NCI-H748 (cell line): ENCODE results near the gene CAPSL.
"Not testable (repeated sequence)": the region's sequence is repeated elsewhere in the genome, so short reads cannot be mapped to it uniquely, and the experiment has no call there.

Source experiments
- DNase-seq: peaks from one replicate; lab custom pipeline; 2025; ENCODE audit not compliant: unreplicated experiment; lab: John Stamatoyannopoulos, UW

CAPSL gene

GRCh38 chr5:35938568-35939227 lies at the start of gene CAPSL:
CAPSL (minus strand) TSS chr5:35938622; CDS start chr5:35921120, 17,502 bp downstream.
- peak; percentile 81 for DNase-seq

DNA sequence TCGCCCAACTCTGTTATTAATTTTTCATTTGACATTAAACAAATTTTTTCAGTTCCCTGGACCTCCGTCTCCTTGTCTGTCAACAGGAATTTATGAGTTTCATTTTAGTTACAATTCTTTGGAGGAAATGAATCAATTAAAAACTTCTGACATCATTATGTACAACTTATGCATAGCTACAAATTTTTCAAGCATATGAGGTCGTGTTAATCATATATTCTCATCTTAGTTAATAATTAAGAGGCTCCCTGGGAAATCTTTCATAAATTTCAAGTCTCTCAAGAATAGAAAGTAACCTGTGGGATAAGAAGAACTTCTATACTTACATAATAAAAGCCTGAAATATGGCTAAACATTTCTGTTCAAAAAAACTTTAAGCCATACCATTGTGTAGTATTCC lies 49.4 kb upstream of the CAPSL start:
- no peak for DNase-seq

DNA sequence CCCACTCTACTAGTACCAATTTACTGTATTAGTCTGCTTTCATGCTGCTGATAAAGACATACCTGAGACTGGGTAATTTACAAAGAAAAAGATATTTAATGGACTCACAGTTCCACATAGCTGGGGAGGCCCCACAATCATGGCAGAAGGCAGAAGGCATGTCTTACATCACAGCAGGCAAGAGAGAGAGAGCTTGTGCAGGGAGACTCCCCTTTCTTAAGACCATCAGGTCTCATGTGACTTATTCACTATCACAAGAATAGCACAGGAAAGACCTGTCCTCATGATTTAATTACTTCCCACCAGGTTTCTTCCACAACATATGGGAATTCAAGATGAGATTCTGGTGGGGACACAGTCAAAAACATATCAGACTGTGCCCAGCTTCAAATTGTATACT lies 41.3 kb upstream of the CAPSL start:
- no peak for DNase-seq

GRCh38 chr5:35976859-35977258 lies 38.4 kb upstream of the CAPSL start:
- not testable (repeated sequence) for DNase-seq

DNA sequence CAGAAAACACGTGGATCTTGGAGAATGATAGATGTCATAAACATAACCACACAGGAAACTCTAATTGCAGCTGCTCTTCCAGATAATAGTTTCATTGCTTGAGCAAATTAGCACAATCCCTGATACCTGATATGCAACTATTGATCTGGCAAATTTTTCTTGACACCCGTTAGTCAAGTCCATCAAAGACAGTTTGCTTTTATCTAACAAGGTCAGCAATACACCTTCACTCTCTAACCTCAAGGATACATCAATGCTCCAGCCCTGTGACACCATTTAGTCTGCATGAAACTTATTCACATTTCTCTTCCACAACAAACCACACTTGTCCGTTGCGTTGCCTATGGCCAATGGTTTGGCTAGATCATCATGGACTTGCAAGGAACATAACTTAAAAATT lies 36.1 kb upstream of the CAPSL start:
- DNase-seq = no peak

- no peak for DNase-seq
Measured at GRCh38 chr5:35971878-35972210, 33.4 kb upstream of the CAPSL start.

GRCh38 chr5:35971186-35971877 lies 32.9 kb upstream of the CAPSL start:
- DNase-seq = no peak

- peak; percentile 61 for DNase-seq
Measured at GRCh38 chr5:35963381-35963843, 25.0 kb upstream of the CAPSL start.

DNA sequence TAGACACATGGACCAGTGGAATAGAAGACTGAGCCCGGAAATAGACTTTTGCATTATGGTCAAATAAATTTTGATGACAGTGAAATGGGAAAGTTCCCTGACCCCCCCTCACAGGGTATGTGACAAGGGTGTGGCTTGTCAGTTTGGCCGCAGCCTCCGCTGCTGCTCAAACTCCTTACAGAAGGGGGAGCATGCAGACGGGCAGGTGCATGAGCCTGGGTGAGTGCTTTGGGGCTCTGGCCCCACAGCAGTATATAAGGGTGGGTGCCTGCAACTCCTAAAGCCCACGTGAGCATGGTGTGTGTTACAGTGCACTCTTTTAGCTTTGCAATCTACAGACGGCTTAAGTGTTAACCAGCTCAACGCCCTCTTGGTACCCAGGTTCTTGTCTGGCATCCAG lies 21.9 kb upstream of the CAPSL start:
- DNase-seq = no peak

- DNase-seq = no peak
Measured at GRCh38 chr5:35956429-35956828, 18.0 kb upstream of the CAPSL start.

- DNase-seq = no peak
Measured at GRCh38 chr5:35954175-35954574, 15.8 kb upstream of the CAPSL start.

DNA sequence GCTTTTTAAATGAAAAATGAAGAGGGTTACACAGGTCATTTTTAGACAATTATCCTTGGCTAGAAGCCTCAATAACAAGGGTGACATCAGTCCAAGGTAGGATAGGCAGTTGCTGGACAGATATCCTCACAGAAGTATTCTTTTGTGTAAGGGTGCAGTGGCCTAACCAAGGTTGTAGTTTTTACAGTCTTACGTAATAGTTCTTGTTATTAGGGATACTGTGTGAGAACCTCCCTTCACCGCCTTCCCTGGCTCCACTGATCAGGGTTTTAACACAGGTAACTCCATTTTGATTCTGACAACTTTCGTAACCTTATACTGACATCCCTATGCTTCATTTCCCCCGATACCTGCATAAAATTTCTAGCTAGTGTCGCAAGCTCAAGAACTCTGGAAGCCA lies 8.7 kb upstream of the CAPSL start:
- no peak for DNase-seq

DNA sequence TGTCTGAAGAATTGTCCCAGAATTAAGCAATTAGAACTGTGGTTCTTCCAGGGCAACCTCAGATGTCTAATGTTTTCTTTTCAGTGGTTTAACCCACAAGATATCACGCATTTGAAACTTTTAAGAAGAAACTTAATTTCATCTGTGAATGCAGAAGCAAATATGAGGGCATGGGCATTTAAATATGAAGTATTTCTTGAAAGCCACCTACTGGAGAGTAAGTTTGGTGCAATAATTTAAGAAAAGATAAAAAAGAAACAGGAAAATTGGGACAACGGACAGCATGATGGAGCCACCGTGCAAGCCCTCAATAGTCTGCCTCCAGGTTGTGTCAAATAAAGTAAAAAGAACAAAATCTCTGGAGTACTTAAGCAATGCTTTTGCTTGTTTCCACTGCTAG lies 1.2 kb upstream of the CAPSL start:
- DNase-seq = no peak

DNA sequence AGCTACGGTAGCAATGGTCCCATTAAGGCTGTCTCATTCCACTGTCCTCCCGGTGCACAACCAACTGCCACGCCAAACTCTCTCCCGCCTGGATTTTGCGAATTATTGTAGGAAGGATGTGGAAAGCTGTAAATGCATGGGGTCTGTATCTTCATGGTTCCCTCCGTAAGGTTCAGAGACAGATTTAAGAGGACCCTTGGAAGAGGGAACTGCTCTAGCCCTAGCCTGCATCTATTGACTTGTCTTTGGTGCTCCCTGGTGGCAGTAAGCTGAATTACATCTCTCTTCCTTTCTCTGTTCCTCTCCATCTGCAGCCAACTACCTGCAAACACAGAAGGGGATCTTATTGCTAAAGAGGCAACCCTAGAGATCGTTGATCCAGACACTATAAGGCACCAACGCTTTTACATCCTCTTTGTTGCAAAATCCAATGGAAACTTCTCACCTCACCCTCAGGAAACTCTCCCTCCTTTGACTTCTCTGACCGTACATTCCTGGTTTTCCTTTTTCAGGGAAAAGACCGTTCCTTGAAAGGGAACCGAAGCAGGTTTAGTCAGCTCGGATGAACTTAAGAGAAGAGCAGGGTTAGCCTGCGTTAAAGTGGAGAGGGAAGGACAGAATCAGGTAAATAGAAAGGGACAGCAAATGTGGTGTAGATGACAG lies 11.9 kb downstream of the CAPSL start:
- peak; percentile 78 for DNase-seq

DNA sequence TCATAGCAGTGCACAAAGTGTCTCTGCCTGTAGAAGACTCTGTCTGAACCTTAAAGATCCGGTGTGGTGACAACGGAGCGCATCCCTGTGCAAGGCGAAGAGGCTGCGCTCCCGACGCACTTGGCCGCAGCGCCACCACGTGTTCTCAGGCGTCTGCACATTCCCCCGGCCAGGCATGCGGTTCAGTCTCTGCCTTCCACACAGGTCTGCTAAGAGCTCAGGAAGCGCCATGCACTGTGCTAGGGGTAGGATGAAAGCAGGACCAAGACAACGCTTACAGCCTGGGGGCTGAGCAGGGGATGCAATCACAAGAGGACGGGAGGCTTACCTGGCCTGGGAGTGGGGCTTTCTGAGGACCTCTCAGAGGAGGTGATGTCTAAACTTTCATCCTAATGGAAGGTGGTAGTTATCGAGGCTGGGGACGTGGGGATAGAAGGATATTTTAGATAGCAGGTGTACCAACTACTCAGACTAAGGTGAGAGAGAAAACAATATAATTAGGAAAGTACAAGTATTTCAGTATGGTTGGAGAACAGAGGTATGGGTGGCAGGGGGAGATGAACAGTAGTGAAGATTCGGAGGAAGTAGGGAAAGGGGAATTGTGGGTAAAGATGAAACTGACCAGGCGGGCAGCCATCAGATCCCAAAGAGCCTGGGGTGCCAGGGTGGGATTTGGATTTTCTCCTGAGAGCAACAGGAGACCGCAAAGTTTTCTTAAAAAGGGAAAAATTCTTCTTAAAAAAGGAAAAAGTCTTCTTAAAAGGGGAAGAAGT lies 13.3 kb downstream of the CAPSL start:
- peak; percentile 89 for DNase-seq

GRCh38 chr5:35924122-35924949 lies 14.1 kb downstream of the CAPSL start:
- DNase-seq = no peak

GRCh38 chr5:35922468-35922867 lies 16.0 kb downstream of the CAPSL start:
- no peak for DNase-seq

- DNase-seq = no peak
Measured at GRCh38 chr5:35921930-35922329, 16.5 kb downstream of the CAPSL start.

GRCh38 chr5:35920890-35921289 lies 17.5 kb downstream of the CAPSL start:
- DNase-seq = peak; percentile 64

DNA sequence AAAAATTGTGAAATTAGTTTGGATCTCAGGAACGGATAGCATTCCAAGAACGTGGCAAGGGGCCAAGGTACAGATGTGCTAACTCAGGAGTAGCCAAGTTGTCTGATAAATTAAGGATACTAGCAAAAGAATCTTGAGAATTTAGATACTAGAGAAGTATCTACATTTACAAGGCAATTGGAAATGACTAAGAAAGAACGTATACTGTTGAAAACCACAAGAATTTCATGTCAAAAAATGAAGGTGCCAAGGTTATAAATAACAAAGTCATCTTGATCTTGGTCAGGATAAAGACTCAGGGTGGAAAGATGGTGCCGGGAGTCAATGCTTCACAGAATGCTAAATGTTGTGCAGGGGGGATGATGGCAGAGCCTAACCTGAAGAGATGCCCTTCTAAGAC lies 19.2 kb downstream of the CAPSL start:
- no peak for DNase-seq

GRCh38 chr5:35908814-35909213 lies 29.6 kb downstream of the CAPSL start:
- DNase-seq = no peak
